ENCODE results near the gene RSAD1. TPM values are rescaled to one million over a fixed set of nuclear protein-coding genes. Genes with fewer than 3 reads are reported as not detected.
A peak's percentile ranks its signal among the peaks of the same experiment; 100 is the strongest.

RSAD1 gene
- total RNA-seq, 2 donors from 2014 or later: 22.2 to 29.3 TPM

GRCh38 chr17:50453901-50454300 is 24.8 kb upstream of the RSAD1 start:
- Histone ChIP-seq H3K27me3 (no peaks in the 10 kb centered on the region), H3K4me1 (peaks cover 11% of the 10 kb centered on the region), H3K36me3 (no peaks in the 10 kb centered on the region), H3K9me3 (no peaks in the 10 kb centered on the region), H3K9ac (ENCODE audit: low read depth in 2 of 2, low read length in 2 of 2) (no peak overlapping the region), H3K27ac (no peak overlapping the region), H3K4me3 (no peak overlapping the region)
- DNase-seq: no peak
- no peak for TF ChIP-seq CTCF (IDR thresholded peaks at IDR 0.05)
- intact Hi-C loops (cut with DNase I): no loop called here

GRCh38 chr17:50457621-50458020 is 21.0 kb upstream of the RSAD1 start:
- Histone ChIP-seq H3K4me1 (peaks cover 11% of the 10 kb centered on the region), H3K27ac (no peak overlapping the region), H3K36me3 (no peaks in the 10 kb centered on the region), H3K27me3 (no peaks in the 10 kb centered on the region), H3K9ac (ENCODE audit: low read depth in 2 of 2, low read length in 2 of 2) (no peak overlapping the region), H3K9me3 (no peaks in the 10 kb centered on the region), H3K4me3 (no peak overlapping the region)
- DNase-seq: no peak
- intact Hi-C loops (cut with DNase I): no loop called here
- TF ChIP-seq CTCF (IDR thresholded peaks at IDR 0.05): no peak

GRCh38 chr17:50458270-50458669 is 20.4 kb upstream of the RSAD1 start:
- H3K4me3 ChIP-seq: no peak overlapping the region
- no peak for TF ChIP-seq CTCF (IDR thresholded peaks at IDR 0.05)
- no peak overlapping the region for H3K9ac ChIP-seq (ENCODE audit: low read depth in 2 of 2, low read length in 2 of 2)
- no peaks in the 10 kb centered on the region for H3K27me3 ChIP-seq
- intact Hi-C loops (cut with DNase I): no loop called here
- H3K4me1 ChIP-seq: peaks cover 10% of the 10 kb centered on the region
- H3K27ac ChIP-seq: no peak overlapping the region
- DNase-seq: no peak
- H3K36me3 ChIP-seq: no peaks in the 10 kb centered on the region
- no peaks in the 10 kb centered on the region for H3K9me3 ChIP-seq

- Histone ChIP-seq H3K9ac (ENCODE audit: low read depth in 2 of 2, low read length in 2 of 2) (no peak overlapping the region), H3K4me1 (peaks cover 4% of the 10 kb centered on the region), H3K4me3 (no peak overlapping the region), H3K9me3 (no peaks in the 10 kb centered on the region), H3K36me3 (no peaks in the 10 kb centered on the region), H3K27me3 (no peaks in the 10 kb centered on the region), H3K27ac (peak overlapping the region; percentile 37)
- intact Hi-C loops (cut with DNase I): no loop called here
- TF ChIP-seq CTCF (IDR thresholded peaks at IDR 0.05): no peak
- DNase-seq: peak; percentile 61
Observed at GRCh38 chr17:50458701-50459676, 19.7 kb upstream of the RSAD1 start.

- H3K27ac ChIP-seq: no peak overlapping the region
- H3K9ac ChIP-seq (ENCODE audit: low read depth in 2 of 2, low read length in 2 of 2): no peak overlapping the region
- H3K36me3 ChIP-seq: no peaks in the 10 kb centered on the region
- peaks cover 3% of the 10 kb centered on the region for H3K4me1 ChIP-seq
- H3K9me3 ChIP-seq: no peaks in the 10 kb centered on the region
- H3K27me3 ChIP-seq: no peaks in the 10 kb centered on the region
- TF ChIP-seq CTCF (IDR thresholded peaks at IDR 0.05): no peak
- DNase-seq: no peak
- H3K4me3 ChIP-seq: no peak overlapping the region
- intact Hi-C loops (cut with DNase I): no loop called here
Observed at GRCh38 chr17:50459756-50460155, 18.9 kb upstream of the RSAD1 start.
